Upper lobe of left lung (tissue), 6 donors: ENCODE data around the gene RNASE3. TPM values are rescaled to one million over a fixed set of nuclear protein-coding genes. Genes with fewer than 3 reads are reported as not detected.
"Not testable (repeated sequence)": the region's sequence is repeated elsewhere in the genome, so short reads cannot be mapped to it uniquely, and the experiment has no call there.

Experiments
- ATAC-seq, 2 donors: fragments of 200-7000 bp; cut with Tn5 transposase; one replicate each; pipeline ENCODE4 v1.9.1; 2022; ENCODE audit warnings: mild to moderate bottlenecking in 2 of 2, moderate library complexity in 2 of 2; ENCODE audit not compliant: low FRiP score in 2 of 2
- DNase-seq, 2 donors: peaks; one replicate each; pipeline ENCODE4 v3.0.0-alpha.2; 2019 to 2020
- H3K27ac ChIP-seq, 4 donors: fragments of 200-600 bp; sonication (generic); one replicate each; pipeline ENCODE4 v1.5.1; 2016 to 2019
- H3K27me3 ChIP-seq, 4 donors: fragments of 200-600 bp; sonication (generic); one replicate each; pipeline ENCODE4 v1.5.1; 2017 to 2019
- H3K36me3 ChIP-seq, 4 donors: fragments of 200-600 bp; sonication (generic); one replicate each; pipeline ENCODE4 v1.5.1; 2016 to 2019
- H3K4me1 ChIP-seq, 4 donors: fragments of 200-600 bp; sonication (generic); one replicate each; pipeline ENCODE4 v1.5.1; 2018 to 2019
- H3K4me3 ChIP-seq, 4 donors: fragments of 200-600 bp; sonication (generic); one replicate each; pipeline ENCODE4 v1.5.1; 2017 to 2019; ENCODE audit warnings: mild to moderate bottlenecking in 2 of 4, moderate library complexity in 1 of 4
- H3K9me3 ChIP-seq, 4 donors: fragments of 200-600 bp; sonication (generic); one replicate each; pipeline ENCODE4 v1.5.1; 2018 to 2019
- EP300 ChIP-seq, 4 donors: sonication (generic); formaldehyde crosslinking; IDR thresholded peaks; one replicate each; pipeline ENCODE4 v1.5.1; 2017; ENCODE audit warnings: antibody characterized with exemption in 4 of 4, control low read depth in 2 of 4
- POLR2A ChIP-seq, 4 donors: fragments of 450-650 bp; IDR thresholded peaks; one replicate each; pipeline ENCODE4 v1.5.1; 2016 to 2017; ENCODE audit warnings: antibody characterized with exemption in 4 of 4, mild to moderate bottlenecking in 2 of 4
- POLR2AphosphoS5 ChIP-seq, 2 donors: sonication (generic); formaldehyde crosslinking; IDR thresholded peaks; one replicate each; pipeline ENCODE4 v1.5.1; 2017; ENCODE audit warnings: antibody characterized with exemption in 2 of 2
- WGBS, 2 donors: methylation state at CpG; one replicate each; pipeline ENCODE4 v1.1.5; 2017 to 2018; 5-methylcytosine and 5-hydroxymethylcytosine counted together
- total RNA-seq, 6 donors: library from RNA; depleted of rRNA in 4 of 6; stranded (reverse); fragments of >200 nt in 4 of 6; gene quantifications; one replicate each; pipeline versions ENCODE4 v1.1.0 to v1.2.1, GENCODE V29; 2016 to 2021
- TF ChIP-seq, protein P1 (sequence below), 6 experiments: fragments of 450-650 bp in 4 of 6; fragments of 200-600 bp in 2 of 6; sonication (generic) in 2 of 6; IDR thresholded peaks; one replicate each; pipeline ENCODE4 v1.5.1; 2016 to 2019; ENCODE audit warnings: antibody characterized with exemption in 6 of 6
- donor health status: DM: no; HTN: no; CAD: no; lungs with moderate emphysema.
- donor health status: DM: no; HTN: yes; CAD: no; lungs with severe emphysema.

Gene RNASE3
- total RNA-seq, 6 donors from 2014 or later = 0.43 to 0.76 (median 0.51) TPM; not detected in 3

- no peaks in the 10 kb centered on the region for H3K27me3 ChIP-seq
- no peak overlapping the region for H3K27ac ChIP-seq
- H3K4me3 ChIP-seq = no peak overlapping the region
- H3K4me1 ChIP-seq = no peaks in the 10 kb centered on the region
- peak in 1 of 2 donors; percentile 39 for DNase-seq
- 75 to 76% methylated on average over 4 of the region's 4 CpGs for WGBS, 2 donors
- no peaks in the 10 kb centered on the region for H3K9me3 ChIP-seq
- ATAC-seq = no peak
- no peak for TF ChIP-seq POLR2AphosphoS5 (IDR thresholded peaks at IDR 0.05)
- TF ChIP-seq POLR2A (IDR thresholded peaks at IDR 0.05) = no peak
- TF ChIP-seq, protein P1, sequence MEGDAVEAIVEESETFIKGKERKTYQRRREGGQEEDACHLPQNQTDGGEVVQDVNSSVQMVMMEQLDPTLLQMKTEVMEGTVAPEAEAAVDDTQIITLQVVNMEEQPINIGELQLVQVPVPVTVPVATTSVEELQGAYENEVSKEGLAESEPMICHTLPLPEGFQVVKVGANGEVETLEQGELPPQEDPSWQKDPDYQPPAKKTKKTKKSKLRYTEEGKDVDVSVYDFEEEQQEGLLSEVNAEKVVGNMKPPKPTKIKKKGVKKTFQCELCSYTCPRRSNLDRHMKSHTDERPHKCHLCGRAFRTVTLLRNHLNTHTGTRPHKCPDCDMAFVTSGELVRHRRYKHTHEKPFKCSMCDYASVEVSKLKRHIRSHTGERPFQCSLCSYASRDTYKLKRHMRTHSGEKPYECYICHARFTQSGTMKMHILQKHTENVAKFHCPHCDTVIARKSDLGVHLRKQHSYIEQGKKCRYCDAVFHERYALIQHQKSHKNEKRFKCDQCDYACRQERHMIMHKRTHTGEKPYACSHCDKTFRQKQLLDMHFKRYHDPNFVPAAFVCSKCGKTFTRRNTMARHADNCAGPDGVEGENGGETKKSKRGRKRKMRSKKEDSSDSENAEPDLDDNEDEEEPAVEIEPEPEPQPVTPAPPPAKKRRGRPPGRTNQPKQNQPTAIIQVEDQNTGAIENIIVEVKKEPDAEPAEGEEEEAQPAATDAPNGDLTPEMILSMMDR (IDR thresholded peaks at IDR 0.05) = no peak
- TF ChIP-seq EP300 (IDR thresholded peaks at IDR 0.05) = no peak
- no peaks in the 10 kb centered on the region for H3K36me3 ChIP-seq
Measured at GRCh38 chr14:20904393-20905029, 13.3 kb downstream of the RNASE3 start.

GRCh38 chr14:20905676-20906075, 14.5 kb downstream of the RNASE3 start:
- no peaks in the 10 kb centered on the region for H3K36me3 ChIP-seq
- no peaks in the 10 kb centered on the region for H3K27me3 ChIP-seq
- 77 to 82% methylated on average over 2 of the region's 2 CpGs for WGBS, 2 donors
- no peaks in the 10 kb centered on the region for H3K4me1 ChIP-seq
- H3K9me3 ChIP-seq = no peaks in the 10 kb centered on the region
- DNase-seq (no peak), ATAC-seq (no peak)
- H3K4me3 ChIP-seq = no peak overlapping the region
- no peak overlapping the region for H3K27ac ChIP-seq
- TF ChIP-seq EP300 (IDR thresholded peaks at IDR 0.05) (no peak), POLR2A (IDR thresholded peaks at IDR 0.05) (no peak), POLR2AphosphoS5 (IDR thresholded peaks at IDR 0.05) (no peak)
- TF ChIP-seq, protein P1 (IDR thresholded peaks at IDR 0.05) = no peak

GRCh38 chr14:20907214-20907613, 16.0 kb downstream of the RNASE3 start:
- H3K4me1 ChIP-seq = no peaks in the 10 kb centered on the region
- TF ChIP-seq POLR2A (IDR thresholded peaks at IDR 0.05) = no peak
- TF ChIP-seq, protein P1 (IDR thresholded peaks at IDR 0.05) = no peak
- TF ChIP-seq POLR2AphosphoS5 (IDR thresholded peaks at IDR 0.05) = no peak
- no peak for TF ChIP-seq EP300 (IDR thresholded peaks at IDR 0.05)
- H3K36me3 ChIP-seq = no peaks in the 10 kb centered on the region
- no peaks in the 10 kb centered on the region for H3K9me3 ChIP-seq
- no peak for ATAC-seq
- H3K27ac ChIP-seq = no peak overlapping the region
- H3K4me3 ChIP-seq = no peak overlapping the region
- no peaks in the 10 kb centered on the region for H3K27me3 ChIP-seq
- no peak for DNase-seq
- WGBS, 2 donors = 86 to 95% methylated on average over 1 of the region's 1 CpG

GRCh38 chr14:20910822-20911221, 19.6 kb downstream of the RNASE3 start:
- 75 to 81% methylated on average over 9 to 10 of the region's 14 CpGs for WGBS, 2 donors
- peak in 1 of 2 donors; percentile 38 for DNase-seq
- H3K27me3 ChIP-seq, H3K27ac ChIP-seq, ATAC-seq, H3K4me1 ChIP-seq, H3K9me3 ChIP-seq, H3K36me3 ChIP-seq, H3K4me3 ChIP-seq: not testable (repeated sequence)

GRCh38 chr14:20919038-20919756, 28.0 kb downstream of the RNASE3 start:
- peak overlapping the region in 1 of 4 donors; percentile 8 for H3K27ac ChIP-seq
- H3K4me3 ChIP-seq, H3K36me3 ChIP-seq, H3K9me3 ChIP-seq, H3K27me3 ChIP-seq, H3K4me1 ChIP-seq: not testable (repeated sequence)
- 43 to 64% methylated on average over 11 of the region's 11 CpGs for WGBS, 2 donors
- ATAC-seq = peak; percentile 19 to 48
- peak in 1 of 2 donors; percentile 28 for DNase-seq

DNA sequence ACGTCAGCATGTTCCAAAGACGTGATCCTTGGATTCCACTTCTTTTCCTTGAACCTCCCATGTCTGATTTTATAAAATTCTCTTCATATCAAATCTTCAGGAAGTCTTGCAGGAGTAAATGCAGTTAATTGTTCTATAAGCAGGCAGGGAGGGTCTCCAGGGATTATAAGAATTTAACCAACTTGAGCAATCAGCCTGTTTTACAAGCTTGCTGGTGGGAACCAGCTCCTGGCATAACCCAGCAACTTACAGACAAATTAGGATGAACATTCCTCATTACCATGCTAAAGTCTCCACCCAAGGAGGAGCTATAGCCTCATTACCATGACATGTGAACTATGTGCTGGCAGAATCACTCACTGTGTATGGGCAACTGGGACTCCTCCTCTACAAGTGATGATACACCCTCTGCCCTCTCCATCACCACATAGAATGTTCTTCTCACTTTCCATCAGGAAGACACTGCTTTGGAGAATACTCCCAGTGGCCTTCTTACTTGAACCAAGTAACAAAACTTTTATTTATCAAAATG, 32.6 kb downstream of the RNASE3 start:
- not testable (repeated sequence) for H3K4me1 ChIP-seq, H3K27me3 ChIP-seq, H3K36me3 ChIP-seq, H3K27ac ChIP-seq, ATAC-seq, H3K4me3 ChIP-seq, DNase-seq, H3K9me3 ChIP-seq
- WGBS, 2 donors = 18 to 58% methylated on average over 2 of the region's 2 CpGs
